ENCODE data around the gene CAPN5. TPM values are rescaled to one million over a fixed set of nuclear protein-coding genes. Genes with fewer than 3 reads are reported as not detected.

Gene CAPN5
- total and polyA plus RNA-seq, 4 experiments from 2014 or later = 1.4 to 2.6 (median 1.7) TPM

DNA sequence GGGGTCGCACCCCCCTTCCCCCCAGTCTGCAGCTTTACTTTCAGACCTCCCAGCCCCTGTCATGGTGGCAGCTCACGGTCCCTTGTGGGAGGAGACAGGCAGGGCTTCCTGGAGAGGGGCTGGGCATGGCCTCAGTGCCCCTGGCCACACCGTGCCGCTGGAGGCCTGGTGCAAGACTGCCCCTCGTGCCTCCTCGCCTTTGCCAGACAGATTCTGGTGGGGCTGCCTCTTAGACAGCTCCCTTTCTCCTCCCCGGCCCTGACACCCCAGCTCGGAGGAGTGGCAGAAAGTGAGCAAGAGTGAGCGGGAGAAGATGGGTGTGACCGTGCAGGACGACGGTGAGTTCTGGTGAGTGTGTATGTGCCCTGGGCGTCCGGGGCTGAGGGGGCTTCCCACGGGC, 49.2 kb downstream of the CAPN5 start:
- H3K27me3 Mint-ChIP-seq = no peaks in the 10 kb centered on the region

DNA sequence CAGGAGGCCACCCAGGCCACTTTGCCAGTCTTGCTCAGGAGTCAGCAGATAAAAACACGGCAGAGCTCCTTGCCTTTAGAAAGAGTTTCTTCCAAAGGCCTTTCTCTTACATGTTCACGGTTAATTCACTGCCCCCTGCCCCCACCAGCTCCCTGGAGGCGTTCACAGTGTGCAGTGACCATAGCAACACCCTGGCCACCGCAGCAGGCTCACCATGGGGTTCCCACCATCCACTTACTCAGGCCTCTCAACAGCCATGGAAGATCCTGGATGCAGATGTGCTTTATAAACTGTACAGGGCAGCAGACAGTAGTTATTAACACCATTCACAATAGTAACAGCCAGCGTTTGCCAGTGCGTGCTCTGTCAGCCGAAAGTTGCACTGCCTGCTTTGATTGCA, 50.7 kb downstream of the CAPN5 start:
- DNase-seq = no peak
- Mint-ChIP-seq H3K27ac (no peak overlapping the region), H3K9me3 (peaks cover 0 to 2% (median 0%) of the 10 kb centered on the region in 8 donors), H3K4me3 (no peak overlapping the region), H3K27me3 (no peaks in the 10 kb centered on the region), H3K4me1 (peaks cover 0 to 2% (median 0%) of the 10 kb centered on the region in 4 donors), H3K36me3 (no peaks in the 10 kb centered on the region)
- no peak overlapping the region for H3K27ac ChIP-seq (ENCODE audit: low read depth, low read length)
- H3K4me3 ChIP-seq (ENCODE audit: low read length in 2 of 2) = no peak overlapping the region
- H3K27me3 ChIP-seq (ENCODE audit: insufficient read depth, low read length) = no peaks in the 10 kb centered on the region
- no peaks in the 10 kb centered on the region for H3K36me3 ChIP-seq (ENCODE audit: insufficient read depth, low read length)
- H3K9me3 ChIP-seq (ENCODE audit: control insufficient read depth in 1 of 2, low read length in 2 of 2) = no peaks in the 10 kb centered on the region
- ChIA-PET POLR2A (ENCODE audit: partially characterized antibody) (no interaction called here), CTCF (ENCODE audit: partially characterized antibody) (interaction anchor here (2.7 kb wide), 1 partner anchor 9 kb away, joined by 11 read pairs; the partner anchor contains the start of gene MYO7A)
- H3K4me1 ChIP-seq (ENCODE audit: insufficient read depth, low read length) = no peaks in the 10 kb centered on the region
- intact Hi-C loops (cut with micrococcal nuclease) = no loop called here

More for the DNA sequence above, 49.2 kb downstream of the CAPN5 start:
- peaks cover 0 to 2% (median 0%) of the 10 kb centered on the region in 4 donors for H3K4me1 Mint-ChIP-seq
- Histone ChIP-seq H3K9me3 (ENCODE audit: control insufficient read depth in 1 of 2, low read length in 2 of 2) (no peaks in the 10 kb centered on the region), H3K27ac (ENCODE audit: low read depth, low read length) (no peak overlapping the region), H3K4me1 (ENCODE audit: insufficient read depth, low read length) (no peaks in the 10 kb centered on the region), H3K36me3 (ENCODE audit: insufficient read depth, low read length) (no peaks in the 10 kb centered on the region), H3K27me3 (ENCODE audit: insufficient read depth, low read length) (no peaks in the 10 kb centered on the region), H3K4me3 (ENCODE audit: low read length in 2 of 2) (no peak overlapping the region)
- intact Hi-C loops (cut with micrococcal nuclease) = no loop called here
- H3K27ac Mint-ChIP-seq = no peak overlapping the region
- no peak overlapping the region for H3K4me3 Mint-ChIP-seq
- H3K9me3 Mint-ChIP-seq = peaks cover 0 to 2% (median 0%) of the 10 kb centered on the region in 8 donors
- ChIA-PET CTCF (ENCODE audit: partially characterized antibody) (interaction anchor here (2.7 kb wide), 1 partner anchor 11 kb away, joined by 11 read pairs; the partner anchor contains the start of gene MYO7A), POLR2A (ENCODE audit: partially characterized antibody) (no interaction called here)
- DNase-seq = no peak
- H3K36me3 Mint-ChIP-seq = no peaks in the 10 kb centered on the region

DNA sequence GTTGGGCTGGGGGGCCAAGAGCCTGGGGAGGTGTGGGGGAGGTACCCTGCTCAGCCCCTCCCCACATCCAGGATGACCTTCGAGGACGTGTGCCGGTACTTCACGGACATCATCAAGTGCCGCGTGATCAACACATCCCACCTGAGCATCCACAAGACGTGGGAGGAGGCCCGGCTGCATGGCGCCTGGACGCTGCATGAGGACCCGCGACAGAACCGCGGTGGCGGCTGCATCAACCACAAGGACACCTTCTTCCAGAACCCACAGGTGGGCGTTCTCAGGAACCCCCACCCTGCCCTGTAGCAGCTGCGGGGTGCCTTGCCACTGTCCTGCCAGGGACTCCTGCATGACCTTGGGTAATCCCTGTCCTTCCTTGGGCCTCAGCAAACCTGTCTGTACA, 51.3 kb downstream of the CAPN5 start:
- H3K27ac Mint-ChIP-seq = no peak overlapping the region
- H3K4me1 Mint-ChIP-seq = peaks cover 0 to 2% (median 0%) of the 10 kb centered on the region in 4 donors
- no peak for DNase-seq
- H3K36me3 Mint-ChIP-seq = no peaks in the 10 kb centered on the region
- H3K27ac ChIP-seq (ENCODE audit: low read depth, low read length) = no peak overlapping the region
- no peaks in the 10 kb centered on the region for H3K36me3 ChIP-seq (ENCODE audit: insufficient read depth, low read length)
- no peak overlapping the region for H3K4me3 ChIP-seq (ENCODE audit: low read length in 2 of 2)
- no peaks in the 10 kb centered on the region for H3K4me1 ChIP-seq (ENCODE audit: insufficient read depth, low read length)
- H3K4me3 Mint-ChIP-seq = no peak overlapping the region
- ChIA-PET CTCF (ENCODE audit: partially characterized antibody) (interaction anchor here (2.7 kb wide), 1 partner anchor 9 kb away, joined by 11 read pairs; the partner anchor contains the start of gene MYO7A), POLR2A (ENCODE audit: partially characterized antibody) (no interaction called here)
- H3K9me3 Mint-ChIP-seq = peaks cover 0 to 2% (median 0%) of the 10 kb centered on the region in 8 donors
- no peaks in the 10 kb centered on the region for H3K27me3 Mint-ChIP-seq
- intact Hi-C loops (cut with micrococcal nuclease) = no loop called here
- no peaks in the 10 kb centered on the region for H3K9me3 ChIP-seq (ENCODE audit: control insufficient read depth in 1 of 2, low read length in 2 of 2)
- no peaks in the 10 kb centered on the region for H3K27me3 ChIP-seq (ENCODE audit: insufficient read depth, low read length)

DNA sequence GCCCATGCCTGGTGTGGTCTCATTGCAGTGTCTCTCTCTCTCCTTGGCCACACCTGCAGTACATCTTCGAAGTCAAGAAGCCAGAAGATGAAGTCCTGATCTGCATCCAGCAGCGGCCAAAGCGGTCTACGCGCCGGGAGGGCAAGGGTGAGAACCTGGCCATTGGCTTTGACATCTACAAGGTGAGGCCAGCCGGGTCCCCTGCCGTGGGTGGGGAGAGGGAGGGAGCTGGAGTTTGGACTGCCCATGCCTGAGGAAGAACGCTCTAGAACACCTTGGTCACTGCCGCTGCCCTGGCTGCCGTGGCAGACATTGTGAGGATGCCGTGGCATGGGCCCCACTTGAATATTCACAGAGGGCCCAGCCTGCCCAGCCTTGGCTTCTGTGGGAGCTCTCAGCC, 52.2 kb downstream of the CAPN5 start:
- ChIA-PET CTCF (ENCODE audit: partially characterized antibody) (no interaction called here), POLR2A (ENCODE audit: partially characterized antibody) (no interaction called here)
- no peak for DNase-seq
- Histone ChIP-seq H3K36me3 (ENCODE audit: insufficient read depth, low read length) (no peaks in the 10 kb centered on the region), H3K27ac (ENCODE audit: low read depth, low read length) (no peak overlapping the region), H3K4me3 (ENCODE audit: low read length in 2 of 2) (no peak overlapping the region), H3K4me1 (ENCODE audit: insufficient read depth, low read length) (no peaks in the 10 kb centered on the region), H3K27me3 (ENCODE audit: insufficient read depth, low read length) (no peaks in the 10 kb centered on the region), H3K9me3 (ENCODE audit: control insufficient read depth in 1 of 2, low read length in 2 of 2) (no peaks in the 10 kb centered on the region)
- Mint-ChIP-seq H3K27me3 (no peaks in the 10 kb centered on the region), H3K4me3 (no peak overlapping the region), H3K27ac (peak overlapping the region in 1 of 7 donors; percentile 24), H3K36me3 (no peaks in the 10 kb centered on the region), H3K9me3 (peaks cover 0 to 2% (median 0%) of the 10 kb centered on the region in 8 donors), H3K4me1 (no peaks in the 10 kb centered on the region)
- intact Hi-C loops (cut with micrococcal nuclease) = no loop called here

DNA sequence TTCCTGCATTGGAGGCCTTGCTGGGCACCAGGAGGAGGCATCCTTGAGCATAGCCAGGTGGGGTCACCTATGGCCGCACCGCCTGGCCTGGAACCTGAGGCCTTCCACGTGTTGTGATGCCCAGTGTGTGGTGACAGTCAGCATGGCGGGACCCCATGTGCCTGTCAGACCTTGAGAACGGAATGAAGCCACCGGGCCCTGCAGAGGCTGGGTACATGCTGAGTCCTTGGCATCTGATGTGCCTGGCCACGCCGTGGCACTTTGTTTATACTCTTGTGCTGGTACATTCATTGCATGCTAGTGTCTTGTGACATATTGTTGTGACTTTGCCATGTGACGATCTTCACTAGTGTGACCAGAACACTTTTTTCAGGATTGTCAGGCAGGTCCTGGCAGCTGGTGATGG, 52.8 kb downstream of the CAPN5 start:
- Histone ChIP-seq H3K4me3 (ENCODE audit: low read length in 2 of 2) (no peak overlapping the region), H3K4me1 (ENCODE audit: insufficient read depth, low read length) (no peaks in the 10 kb centered on the region), H3K27me3 (ENCODE audit: insufficient read depth, low read length) (no peaks in the 10 kb centered on the region), H3K27ac (ENCODE audit: low read depth, low read length) (no peak overlapping the region), H3K9me3 (ENCODE audit: control insufficient read depth in 1 of 2, low read length in 2 of 2) (no peaks in the 10 kb centered on the region), H3K36me3 (ENCODE audit: insufficient read depth, low read length) (no peaks in the 10 kb centered on the region)
- H3K27me3 Mint-ChIP-seq = no peaks in the 10 kb centered on the region
- no peak for DNase-seq
- peaks cover 0 to 2% (median 0%) of the 10 kb centered on the region in 8 donors for H3K9me3 Mint-ChIP-seq
- H3K4me3 Mint-ChIP-seq = no peak overlapping the region
- H3K4me1 Mint-ChIP-seq = no peaks in the 10 kb centered on the region
- no peak overlapping the region for H3K27ac Mint-ChIP-seq
- ChIA-PET CTCF (ENCODE audit: partially characterized antibody) (no interaction called here), POLR2A (ENCODE audit: partially characterized antibody) (no interaction called here)
- intact Hi-C loops (cut with micrococcal nuclease) = no loop called here
- H3K36me3 Mint-ChIP-seq = peaks cover 0 to 1% of the 10 kb centered on the region in 2 donors

DNA sequence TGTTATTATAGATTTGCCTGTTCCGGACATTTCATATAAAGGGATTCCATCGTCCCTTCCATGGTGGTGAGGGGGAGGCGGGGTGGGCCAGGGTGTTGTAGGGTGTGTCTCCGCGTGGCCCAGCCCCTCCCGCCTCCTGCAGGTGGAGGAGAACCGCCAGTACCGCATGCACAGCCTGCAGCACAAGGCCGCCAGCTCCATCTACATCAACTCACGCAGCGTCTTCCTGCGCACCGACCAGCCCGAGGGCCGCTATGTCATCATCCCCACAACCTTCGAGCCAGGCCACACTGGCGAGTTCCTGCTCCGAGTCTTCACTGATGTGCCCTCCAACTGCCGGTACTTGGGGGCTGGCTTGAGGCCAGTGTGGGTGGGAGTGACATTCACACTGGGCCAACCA, 53.8 kb downstream of the CAPN5 start:
- H3K36me3 ChIP-seq (ENCODE audit: insufficient read depth, low read length) = no peaks in the 10 kb centered on the region

DNA sequence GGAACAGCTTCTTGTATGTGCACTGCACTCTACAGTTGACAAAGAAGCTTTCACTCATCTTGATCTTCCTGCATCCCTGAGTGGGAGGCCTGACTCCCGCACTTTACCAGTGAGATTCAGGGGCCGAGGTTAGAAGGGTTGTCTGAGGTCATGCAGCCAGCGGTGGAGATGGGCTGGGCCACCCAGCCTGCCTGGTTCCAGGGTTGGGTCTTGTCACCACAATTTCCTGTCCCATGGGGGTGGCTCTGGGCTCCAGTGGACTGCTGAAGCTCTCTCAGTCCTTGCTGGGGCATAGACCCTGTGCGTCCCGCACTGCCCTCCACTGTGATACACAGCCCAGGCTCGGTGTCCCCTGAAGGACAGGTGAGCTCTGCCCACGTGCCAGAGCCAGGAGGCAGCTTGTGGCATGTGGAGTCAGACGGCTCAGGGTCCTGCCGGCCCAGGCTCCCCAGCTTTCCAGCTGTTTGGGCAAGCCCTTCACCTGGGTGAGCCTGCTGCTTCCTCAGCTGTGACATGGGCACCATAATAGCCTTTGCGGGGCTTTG, 54.4 kb downstream of the CAPN5 start:
- no peak overlapping the region for H3K27ac Mint-ChIP-seq
- no peak for DNase-seq
- intact Hi-C loops (cut with micrococcal nuclease) = no loop called here
- no peaks in the 10 kb centered on the region for H3K4me1 ChIP-seq (ENCODE audit: insufficient read depth, low read length)
- no peaks in the 10 kb centered on the region for H3K27me3 ChIP-seq (ENCODE audit: insufficient read depth, low read length)
- H3K4me3 Mint-ChIP-seq = no peak overlapping the region
- H3K36me3 ChIP-seq (ENCODE audit: insufficient read depth, low read length) = no peaks in the 10 kb centered on the region
- no peaks in the 10 kb centered on the region for H3K27me3 Mint-ChIP-seq
- H3K4me3 ChIP-seq (ENCODE audit: low read length in 2 of 2) = no peak overlapping the region
- ChIA-PET CTCF (ENCODE audit: partially characterized antibody) (interaction anchor here (1.4 kb wide), 1 partner anchor 9 kb away, joined by 5 read pairs; no protein-coding TSS in a partner anchor), POLR2A (ENCODE audit: partially characterized antibody) (no interaction called here)
- H3K9me3 Mint-ChIP-seq = peaks cover 0 to 2% (median 0%) of the 10 kb centered on the region in 8 donors
- no peak overlapping the region for H3K27ac ChIP-seq (ENCODE audit: low read depth, low read length)
- peaks cover 0 to 1% of the 10 kb centered on the region in 2 donors for H3K36me3 Mint-ChIP-seq
- no peaks in the 10 kb centered on the region for H3K9me3 ChIP-seq (ENCODE audit: control insufficient read depth in 1 of 2, low read length in 2 of 2)
- peaks cover 0 to under 1% (median 0%) of the 10 kb centered on the region in 4 donors for H3K4me1 Mint-ChIP-seq

More for the DNA sequence above, 53.8 kb downstream of the CAPN5 start:
- no peak for DNase-seq
- H3K4me3 Mint-ChIP-seq = no peak overlapping the region
- ChIA-PET CTCF (ENCODE audit: partially characterized antibody) (interaction anchor here (1.4 kb wide), 1 partner anchor 9 kb away, joined by 5 read pairs; no protein-coding TSS in a partner anchor), POLR2A (ENCODE audit: partially characterized antibody) (no interaction called here)
- H3K27ac Mint-ChIP-seq = peak overlapping the region in 1 of 7 donors; percentile 0
- Histone ChIP-seq H3K27ac (ENCODE audit: low read depth, low read length) (no peak overlapping the region), H3K4me3 (ENCODE audit: low read length in 2 of 2) (no peak overlapping the region), H3K9me3 (ENCODE audit: control insufficient read depth in 1 of 2, low read length in 2 of 2) (no peaks in the 10 kb centered on the region), H3K27me3 (ENCODE audit: insufficient read depth, low read length) (no peaks in the 10 kb centered on the region), H3K4me1 (ENCODE audit: insufficient read depth, low read length) (no peaks in the 10 kb centered on the region)
- H3K9me3 Mint-ChIP-seq = peaks cover 0 to 2% (median 0%) of the 10 kb centered on the region in 8 donors
- intact Hi-C loops (cut with micrococcal nuclease) = no loop called here
- H3K27me3 Mint-ChIP-seq = no peaks in the 10 kb centered on the region
- no peaks in the 10 kb centered on the region for H3K4me1 Mint-ChIP-seq
- H3K36me3 Mint-ChIP-seq = peaks cover 0 to 1% of the 10 kb centered on the region in 2 donors
